ENCODE measurements around the gene BABAM2.

- TF ChIP-seq CTCF (IDR thresholded peaks at IDR 0.05) = no peak
- no peak for TF ChIP-seq POLR2A (IDR thresholded peaks at IDR 0.05)
Observed at GRCh38 chr2:28063492-28063962, 173.0 kb downstream of the BABAM2 start.

Measured in thyroid gland (tissue), 4 donors.